T-helper 1 cell treated with Interleukin-12 subunit alpha and Interleukin-12 subunit beta and Interleukin-4 antibody, amounts not matched to agents 30 ng/mL and 1 ng/mL, for 36 hours (primary cell): ENCODE data around the gene RRBP1. TPM values are rescaled to one million over a fixed set of nuclear protein-coding genes. Genes with fewer than 3 reads are reported as not detected.

ENCODE experiments used
- intact Hi-C: fragments of 100-400 bp; cut with micrococcal nuclease; formaldehyde crosslinking; loops from one replicate; pipeline ENCODE4 v1.15.1; 2024
- total RNA-seq: library from RNA; stranded (reverse); gene quantifications from 2 replicates; pipeline ENCODE4 v1.2.3, GENCODE V29; 2022

RRBP1 gene
- total RNA-seq, result 77.1 and 81.5 TPM in 2 replicates

- intact Hi-C loops, result loop anchor here (1.0 to 5.0 kb wide), 20 partner anchors 72 to 1110 kb away; partner anchors contain the start of genes DZANK1, MGME1, POLR3F and SEC23B
Measured at GRCh38 chr20:17682103-17682888, at the start of gene RRBP1. Gene RRBP1 (minus strand): TSS chr20:17682242. CDS start chr20:17660507, 21,735 bp downstream.

GRCh38 chr20:17731233-17731632 lies 49.2 kb upstream of the RRBP1 start:
- intact Hi-C loops, result no loop called here

- intact Hi-C loops, result no loop called here
Measured at GRCh38 chr20:17730071-17730470, 48.0 kb upstream of the RRBP1 start.

- intact Hi-C loops, result no loop called here
Measured at GRCh38 chr20:17728074-17728473, 46.0 kb upstream of the RRBP1 start.

GRCh38 chr20:17727351-17727750 lies 45.3 kb upstream of the RRBP1 start:
- intact Hi-C loops, result no loop called here

GRCh38 chr20:17726902-17727301 lies 44.9 kb upstream of the RRBP1 start:
- intact Hi-C loops, result no loop called here

GRCh38 chr20:17725094-17725835 lies 43.2 kb upstream of the RRBP1 start:
- intact Hi-C loops, result no loop called here

GRCh38 chr20:17723301-17723691 lies 41.3 kb upstream of the RRBP1 start:
- intact Hi-C loops, result no loop called here

GRCh38 chr20:17722493-17723300 lies 40.7 kb upstream of the RRBP1 start:
- intact Hi-C loops, result no loop called here

- intact Hi-C loops, result no loop called here
Measured at GRCh38 chr20:17721802-17722486, 39.9 kb upstream of the RRBP1 start.

GRCh38 chr20:17720755-17721154 lies 38.7 kb upstream of the RRBP1 start:
- intact Hi-C loops, result no loop called here

GRCh38 chr20:17716331-17716730 lies 34.3 kb upstream of the RRBP1 start:
- intact Hi-C loops, result no loop called here

GRCh38 chr20:17715075-17715474 lies 33.0 kb upstream of the RRBP1 start:
- intact Hi-C loops, result no loop called here

- intact Hi-C loops, result no loop called here
Measured at GRCh38 chr20:17714597-17714996, 32.6 kb upstream of the RRBP1 start.

- intact Hi-C loops, result no loop called here
Measured at GRCh38 chr20:17712708-17713107, 30.7 kb upstream of the RRBP1 start.

GRCh38 chr20:17712201-17712600 lies 30.2 kb upstream of the RRBP1 start:
- intact Hi-C loops, result no loop called here

- intact Hi-C loops, result no loop called here
Measured at GRCh38 chr20:17711267-17711627, 29.2 kb upstream of the RRBP1 start.

- intact Hi-C loops, result no loop called here
Measured at GRCh38 chr20:17710379-17711266, 28.6 kb upstream of the RRBP1 start.

- intact Hi-C loops, result no loop called here
Measured at GRCh38 chr20:17709361-17710293, 27.6 kb upstream of the RRBP1 start.
